HepG2 (cell line): ENCODE results near the gene UBAC1. TPM values are rescaled to one million over a fixed set of nuclear protein-coding genes. Genes with fewer than 3 reads are reported as not detected.
A peak's percentile ranks its signal among the peaks of the same experiment; 100 is the strongest.

Source experiments
- AKAP8 ChIP-seq: sonication (generic); formaldehyde crosslinking; IDR thresholded peaks from 2 replicates; pipeline ENCODE4 v1.5.1; 2020; ENCODE audit warnings: mild to moderate bottlenecking, missing genetic modification reagents
- BORCS8-MEF2B ChIP-seq: sonication (generic); formaldehyde crosslinking; IDR thresholded peaks from 2 replicates; pipeline ENCODE4 v1.8.0; 2022; ENCODE audit warnings: mild to moderate bottlenecking, missing genetic modification reagents
- ERF ChIP-seq: IDR thresholded peaks from 2 replicates; pipeline ENCODE4 v1.6.1; 2018; ENCODE audit warnings: missing biosample characterization, missing genetic modification reagents
- GPBP1L1 ChIP-seq: sonication (generic); formaldehyde crosslinking; IDR thresholded peaks from 2 replicates; pipeline ENCODE4 v1.5.0; 2020; ENCODE audit warnings: mild to moderate bottlenecking, missing genetic modification reagents
- HMG20A ChIP-seq: IDR thresholded peaks from 2 replicates; pipeline ENCODE4 v1.6.1; 2016; ENCODE audit warnings: borderline replicate concordance
- ISX ChIP-seq: sonication (generic); formaldehyde crosslinking; conservative IDR thresholded peaks from 2 replicates; pipeline ENCODE4 v1.5.0; 2020; ENCODE audit warnings: missing genetic modification reagents
- LBX2 ChIP-seq: sonication (generic); formaldehyde crosslinking; IDR thresholded peaks from 2 replicates; pipeline ENCODE4 v1.5.0; 2020; ENCODE audit warnings: missing genetic modification reagents, mild to moderate bottlenecking, borderline replicate concordance
- MAF1 ChIP-seq: sonication (generic); formaldehyde crosslinking; IDR thresholded peaks from 2 replicates; pipeline ENCODE4 v1.5.0; 2020; ENCODE audit warnings: missing genetic modification reagents, borderline replicate concordance
- MBD4 ChIP-seq: IDR thresholded peaks from 2 replicates; pipeline ENCODE4 v1.6.1; 2012; ENCODE audit warnings: low read length, inconsistent platforms, borderline replicate concordance
- MTERF4 ChIP-seq: sonication (generic); formaldehyde crosslinking; IDR thresholded peaks from 2 replicates; pipeline ENCODE4 v1.8.0; 2023; ENCODE audit warnings: mild to moderate bottlenecking, missing genetic modification reagents
- NR2F2 ChIP-seq: IDR thresholded peaks from 2 replicates; pipeline ENCODE4 v1.6.1; 2012; ENCODE audit warnings: low read depth, inconsistent platforms, borderline replicate concordance
- PLRG1 ChIP-seq: fragments of 450-650 bp; conservative IDR thresholded peaks from 2 replicates; pipeline ENCODE4 v1.6.1; 2016
- RARG ChIP-seq: sonication (generic); formaldehyde crosslinking; IDR thresholded peaks from 2 replicates; pipeline ENCODE4 v1.4.0; 2020; ENCODE audit warnings: low read depth, mild to moderate bottlenecking, missing genetic modification reagents
- RFX1 ChIP-seq: fragments of 450-650 bp; IDR thresholded peaks from 2 replicates; pipeline ENCODE4 v1.6.1; 2017
- SIX4 ChIP-seq: sonication (generic); formaldehyde crosslinking; IDR thresholded peaks from 2 replicates; pipeline ENCODE4 v1.4.0; 2020; ENCODE audit warnings: missing genetic modification reagents
- SNAPC2 ChIP-seq: sonication (generic); formaldehyde crosslinking; IDR thresholded peaks from 2 replicates; pipeline ENCODE4 v1.8.1; 2022; ENCODE audit warnings: mild to moderate bottlenecking, missing genetic modification reagents
- TAF1 ChIP-seq: sonication (generic); formaldehyde crosslinking; IDR thresholded peaks from 2 replicates; pipeline ENCODE4 v1.4.0; 2020; ENCODE audit warnings: missing genetic modification reagents
- TRAFD1 ChIP-seq: sonication (generic); formaldehyde crosslinking; IDR thresholded peaks from 2 replicates; pipeline ENCODE4 v1.5.1; 2020; ENCODE audit warnings: missing genetic modification reagents, mild to moderate bottlenecking, borderline replicate concordance
- U2AF1 ChIP-seq: fragments of 200-400 bp; formaldehyde crosslinking; optimal IDR thresholded peaks from 2 replicates; pipeline ENCODE3; 2017; ENCODE audit warnings: mild to moderate bottlenecking, low read depth, low read length
- YY1 ChIP-seq: IDR thresholded peaks from 2 replicates; pipeline ENCODE4 v1.6.1; 2011; ENCODE audit warnings: low read length, low read depth, moderate library complexity, mild to moderate bottlenecking; ENCODE audit not compliant: insufficient read depth, insufficient replicate concordance
- ZBTB7A ChIP-seq: sonication (generic); formaldehyde crosslinking; IDR thresholded peaks from 2 replicates; pipeline ENCODE4 v1.8.0; 2022; ENCODE audit warnings: mild to moderate bottlenecking, missing genetic modification reagents
- ZIK1 ChIP-seq: sonication (generic); formaldehyde crosslinking; IDR thresholded peaks from 2 replicates; pipeline ENCODE4 v1.5.0; 2020; ENCODE audit warnings: mild to moderate bottlenecking, low read depth, missing genetic modification reagents, borderline replicate concordance
- ZNF180 ChIP-seq: sonication (generic); formaldehyde crosslinking; IDR thresholded peaks from 2 replicates; pipeline ENCODE4 v1.4.0; 2020; ENCODE audit warnings: low read depth, missing genetic modification reagents, borderline replicate concordance
- ZNF616 ChIP-seq: sonication (generic); formaldehyde crosslinking; IDR thresholded peaks from 2 replicates; pipeline ENCODE4 v1.5.0; 2020; ENCODE audit warnings: low read depth, mild to moderate bottlenecking, missing genetic modification reagents
- ZNF75D ChIP-seq: sonication (generic); formaldehyde crosslinking; IDR thresholded peaks from 2 replicates; pipeline ENCODE4 v1.8.1; 2023; ENCODE audit warnings: missing genetic modification reagents, mild to moderate bottlenecking, borderline replicate concordance
- ZNF773 ChIP-seq: sonication (generic); formaldehyde crosslinking; IDR thresholded peaks from 2 replicates; pipeline ENCODE4 v1.4.0; 2020; ENCODE audit warnings: missing genetic modification reagents, borderline replicate concordance
- ZNF777 ChIP-seq: sonication (generic); formaldehyde crosslinking; IDR thresholded peaks from 2 replicates; pipeline ENCODE4 v1.4.0; 2020; ENCODE audit warnings: missing genetic modification reagents
- polyA plus RNA-seq, 8 experiments: library from polyadenylated mRNA; depleted of rRNA in 3 of 8; stranded (reverse) in 7 of 8; unstranded in 1 of 8; fragments of >200 nt; fragmentation: Illumina TruSeq in 4 of 8; extraction: Trizol in 4 of 8; gene quantifications; 2 replicates each; pipeline versions ENCODE4 v1.2.1 to v1.2.3, GENCODE V29; 2011 to 2016; ENCODE audit warnings: low read depth in 4 of 8, missing spikeins in 1 of 8, mixed read lengths in 1 of 8; ENCODE audit not compliant: insufficient read depth in 1 of 8
- total RNA-seq, 5 experiments: library from RNA; depleted of rRNA; stranded (reverse); fragments of >200 nt; fragmentation: Illumina TruSeq; extraction: Trizol; gene quantifications; 2 replicates each; pipeline ENCODE4 v1.2.3, GENCODE V29; 2016; ENCODE audit warnings: low read depth in 1 of 5

Gene UBAC1
- total and polyA plus RNA-seq, 2 of the 13 experiments (the other 11 are each of a cell fraction or from before 2014, with no cell fraction given), result 32.2 to 34.1 TPM

GRCh38 chr9:135992486-135993408 lies 31.6 kb upstream of the UBAC1 start (continued):
- no peak for TF ChIP-seq GPBP1L1
- TF ChIP-seq ZNF75D (CRISPR knock-in tag), result no peak
- TF ChIP-seq RFX1, result no peak
- no peak; the same call in 1 of the 2 replicates for TF ChIP-seq ISX (CRISPR knock-in tag)
- TF ChIP-seq ZNF180 (CRISPR knock-in tag), result 0 out of 2 replicates have a peak, but pooled peaks have one; percentile 18
- TF ChIP-seq ZNF616 (CRISPR knock-in tag), result no peak
- TF ChIP-seq TRAFD1, result no peak
- no peak; the same call in 1 of the 2 replicates for TF ChIP-seq SNAPC2 (CRISPR knock-in tag)
- TF ChIP-seq ZBTB7A (CRISPR knock-in tag), result peak; percentile 78
- TF ChIP-seq ZNF773 (CRISPR knock-in tag), result no peak
- no peak for TF ChIP-seq U2AF1
- peak; percentile 82 for TF ChIP-seq TAF1
- TF ChIP-seq AKAP8 (CRISPR knock-in tag), result no peak
- peak; percentile 77 for TF ChIP-seq ERF (CRISPR knock-in tag)
- TF ChIP-seq SIX4, result peak; percentile 13; the same call in 1 of the 2 replicates
- 0 out of 2 replicates have a peak, but pooled peaks have one; percentile 64 for TF ChIP-seq RARG (CRISPR knock-in tag)
- peak; percentile 52; the same call in 1 of the 2 replicates for TF ChIP-seq HMG20A
- no peak; the same call in 1 of the 2 replicates for TF ChIP-seq ZIK1 (CRISPR knock-in tag)
- peak; percentile 62; the same call in 1 of the 2 replicates for TF ChIP-seq NR2F2
- no peak for TF ChIP-seq MBD4
- no peak for TF ChIP-seq MAF1 (CRISPR knock-in tag)
- peak; percentile 35; the same call in 1 of the 2 replicates for TF ChIP-seq ZNF777 (CRISPR knock-in tag)
- no peak for TF ChIP-seq PLRG1
- TF ChIP-seq LBX2, result no peak
- TF ChIP-seq BORCS8-MEF2B (CRISPR knock-in tag), result no peak; the same call in 1 of the 2 replicates
- TF ChIP-seq YY1, result peak; percentile 37
- no peak for TF ChIP-seq MTERF4 (CRISPR knock-in tag)
